K562 (cell line): Measurements from ENCODE around the gene MAP4K4. TPM values are rescaled to one million over a fixed set of nuclear protein-coding genes. Genes with fewer than 3 reads are reported as not detected.

Experiments
- ATAC-seq: fragments of 200-7000 bp; cut with Tn5 transposase; 3 replicates; pipeline ENCODE4 v1.9.1; 2020; ENCODE audit warnings: moderate library complexity
- BruUV-seq: library from RNA; stranded (reverse); fragments of 400-500 nt; replicated peaks from 2 replicates; lab custom pipeline; 2021; lab: Mats Ljungman, UMichigan
- CTCF ChIA-PET: fragments of 300-600 bp; formaldehyde crosslinking; extraction: SDS; loops from one replicate; lab custom pipeline; 2021; ENCODE audit warnings: low intra/inter-chr PET ratio; lab: Yijun Ruan, JAX
- POLR2A ChIA-PET: fragments of 300-600, 350-650 bp; sonication (Branson Sonifier 250); formaldehyde crosslinking; extraction: SDS; loops from one replicate; lab custom pipeline; 2021; ENCODE audit warnings: antibody characterized with exemption, inconsistent platforms; lab: Yijun Ruan, JAX
- DNase-seq, 4 experiments: peaks; one replicate each; pipeline versions ENCODE4 v3.0.0 to v3.0.0-alpha.2; 2011 to 2018; ENCODE audit warnings: low spot score in 3 of 4, mixed read lengths in 3 of 4; ENCODE audit errors: extremely low read depth in 1 of 4
- FAIRE-seq: peaks from 2 replicates; lab custom pipeline; 2011; peaks lifted over from hg19 to GRCh38; lab: Jason Lieb, UNC
- H2AFZ ChIP-seq: 2 replicates; pipeline ENCODE4 v1.6.0; 2011; ENCODE audit warnings: low read depth, low read length, control low read depth, inconsistent platforms
- H3K27ac ChIP-seq: fragments of 200-600 bp; 3 replicates; pipeline ENCODE4 v1.8.0; 2011; ENCODE audit warnings: low read depth, mild to moderate bottlenecking, control low read depth, inconsistent platforms, low read length, moderate library complexity, mixed read lengths; ENCODE audit errors: extremely low read depth
- H3K27me3 ChIP-seq, 2 experiments: fragments of 300-600 bp in 1 of 2; 2 replicates in 1 of 2; 3 replicates in 1 of 2; pipeline versions ENCODE4 v1.6.0 to v1.8.0; 2011; ENCODE audit warnings: inconsistent platforms in 2 of 2, low read length in 2 of 2, mild to moderate bottlenecking in 1 of 2, mixed read lengths in 1 of 2, moderate library complexity in 1 of 2; ENCODE audit not compliant: control insufficient read depth in 2 of 2, insufficient read depth in 2 of 2
- H3K36me3 ChIP-seq: fragments of 300-600 bp; 3 replicates; pipeline ENCODE4 v1.8.0; 2011; ENCODE audit warnings: mild to moderate bottlenecking, low read length, inconsistent platforms; ENCODE audit not compliant: control insufficient read depth, insufficient read depth
- H3K4me1 ChIP-seq, 2 experiments: fragments of 200-600 bp in 1 of 2; replicated peaks in 1 of 2; 2 replicates in 1 of 2; 3 replicates in 1 of 2; pipeline versions ENCODE4 v1.5.1 to v1.8.0; 2011; ENCODE audit warnings: inconsistent platforms in 2 of 2, low read length in 2 of 2, mild to moderate bottlenecking in 1 of 2, mixed read lengths in 1 of 2, moderate library complexity in 1 of 2; ENCODE audit not compliant: control insufficient read depth in 2 of 2, insufficient read depth in 2 of 2
- H3K4me2 ChIP-seq: 2 replicates; pipeline ENCODE4 v1.6.1; 2011; ENCODE audit warnings: low read length, control low read depth, inconsistent platforms, mixed read lengths; ENCODE audit not compliant: insufficient read depth
- H3K4me3 ChIP-seq: fragments of 200-600 bp; sonication (generic), shearing (Covaris generic); 2 replicates; pipeline ENCODE4 v1.5.1; 2016; ENCODE audit warnings: control low read depth, inconsistent platforms
- H3K79me2 ChIP-seq: fragments of 200-600 bp; 3 replicates; pipeline ENCODE4 v1.8.0; 2011; ENCODE audit warnings: low read length, inconsistent platforms; ENCODE audit not compliant: control insufficient read depth, insufficient read depth
- H3K9ac ChIP-seq, 2 experiments: 2 replicates each; pipeline versions ENCODE4 v1.6.0 to v1.6.1; 2011; ENCODE audit warnings: low read depth in 2 of 2, low read length in 2 of 2, control low read depth in 1 of 2, inconsistent platforms in 1 of 2, mild to moderate bottlenecking in 1 of 2, mixed read lengths in 1 of 2; ENCODE audit not compliant: insufficient read depth in 1 of 2
- H3K9me1 ChIP-seq: one replicate; pipeline ENCODE4 v1.6.0; 2011; ENCODE audit warnings: inconsistent platforms, mild to moderate bottlenecking, low read length, moderate library complexity; ENCODE audit not compliant: control insufficient read depth, insufficient read depth
- H3K9me3 ChIP-seq: replicated peaks from 2 replicates; pipeline ENCODE4 v1.5.1; 2011; ENCODE audit warnings: low read depth, low read length, inconsistent platforms; ENCODE audit not compliant: control insufficient read depth, insufficient read depth
- H4K20me1 ChIP-seq: replicated peaks from 2 replicates; pipeline ENCODE4 v1.6.1; 2011; ENCODE audit warnings: low read length, inconsistent platforms, mixed read lengths; ENCODE audit not compliant: control insufficient read depth, insufficient read depth
- CBFA2T2 ChIP-seq: fragments of 450-650 bp; conservative IDR thresholded peaks from 2 replicates; pipeline ENCODE4 v1.6.1; 2017; ENCODE audit warnings: mild to moderate bottlenecking
- FOSL1 ChIP-seq: fragments of 200-800 bp; sonication (Bioruptor generic); conservative IDR thresholded peaks from 2 replicates; pipeline ENCODE4 v1.6.1; 2016; ENCODE audit warnings: missing genetic modification characterization, missing compliant biosample characterization
- HDAC1 ChIP-seq, 2 experiments: fragments of 450-650 bp; IDR thresholded peaks; 2 replicates each; pipeline ENCODE4 v1.6.1; 2016 to 2017; ENCODE audit warnings: inconsistent platforms in 1 of 2, mild to moderate bottlenecking in 1 of 2, moderate library complexity in 1 of 2
- JUND ChIP-seq, 2 experiments: IDR thresholded peaks; 2 replicates in 1 of 2; 3 replicates in 1 of 2; pipeline ENCODE4 v1.6.1; 2011; ENCODE audit warnings: borderline replicate concordance in 2 of 2, low read depth in 2 of 2, low read length in 2 of 2, improper control_type of control experiment in 1 of 2, missing biosample characterization in 1 of 2, missing genetic modification characterization in 1 of 2, missing genetic modification reagents in 1 of 2
- LCOR ChIP-seq: sonication (generic); formaldehyde crosslinking; IDR thresholded peaks from 2 replicates; pipeline ENCODE4 v1.8.0; 2022; ENCODE audit warnings: mild to moderate bottlenecking, missing genetic modification reagents
- WGBS: fragments of 100-300 bp; shearing (Covaris generic); methylation state at CpG from one replicate; pipeline ENCODE4 v1.1.6; 2016; ENCODE audit warnings: low coverage, mixed read lengths; ENCODE audit not compliant: insufficient coverage; ENCODE audit errors: missing lambda C conversion rate; 5-methylcytosine and 5-hydroxymethylcytosine counted together
- in situ Hi-C: fragments of 300-500 bp; cut with MboI; formaldehyde crosslinking; loops from 4 replicates; pipeline ENCODE4 v1.15.0; 2018; ENCODE audit warnings: inconsistent platforms, mixed read lengths
- intact Hi-C: fragments of 100-400 bp; cut with micrococcal nuclease; formaldehyde crosslinking; loops from 2 replicates; pipeline ENCODE4 v1.14.2; 2022
- polyA plus RNA-seq, 8 experiments: library from polyadenylated mRNA; depleted of rRNA in 4 of 8; stranded (reverse) in 5 of 8; unstranded in 3 of 8; fragments of >200 nt; fragmentation: Nextera tagmentation in 2 of 8; fragmentation: Illumina TruSeq in 1 of 8; extraction: Ambion mirVana in 2 of 8; extraction: Trizol in 1 of 8; gene quantifications; 2 replicates each; pipeline versions ENCODE4 v1.2.1 to v1.2.3, GENCODE V29; 2011 to 2014; ENCODE audit warnings: inconsistent platforms in 1 of 8, missing spikeins in 1 of 8
- total RNA-seq, 7 experiments: library from RNA; depleted of rRNA in 6 of 7; stranded (reverse); fragments of >200 nt in 6 of 7; fragmentation: Illumina TruSeq in 2 of 7; extraction: Trizol in 2 of 7; gene quantifications; 2 replicates each; pipeline versions ENCODE4 v1.2.1 to v1.2.3, GENCODE V29; 2011 to 2021; ENCODE audit warnings: low replicate concordance in 1 of 7
- TF ChIP-seq, protein P1 (sequence below): fragments of 450-650 bp; IDR thresholded peaks from 2 replicates; pipeline ENCODE4 v1.6.1; 2016
- TF ChIP-seq, protein P2 (sequence below), 2 experiments: fragments of 450-650 bp in 1 of 2; sonication (generic) in 1 of 2; formaldehyde crosslinking in 1 of 2; IDR thresholded peaks in 1 of 2; conservative IDR thresholded peaks in 1 of 2; 2 replicates each; pipeline versions ENCODE4 v1.6.1 to v1.8.1; 2016 to 2023; ENCODE audit warnings: mild to moderate bottlenecking in 2 of 2, moderate library complexity in 2 of 2, inconsistent platforms in 1 of 2, missing genetic modification reagents in 1 of 2

The MAP4K4 gene
- total and polyA plus RNA-seq, 9 of the 15 experiments (the other 6 are each of a cell fraction or from before 2014, with no cell fraction given) = 7.6 to 76.4 (median 50.6) TPM

DNA sequence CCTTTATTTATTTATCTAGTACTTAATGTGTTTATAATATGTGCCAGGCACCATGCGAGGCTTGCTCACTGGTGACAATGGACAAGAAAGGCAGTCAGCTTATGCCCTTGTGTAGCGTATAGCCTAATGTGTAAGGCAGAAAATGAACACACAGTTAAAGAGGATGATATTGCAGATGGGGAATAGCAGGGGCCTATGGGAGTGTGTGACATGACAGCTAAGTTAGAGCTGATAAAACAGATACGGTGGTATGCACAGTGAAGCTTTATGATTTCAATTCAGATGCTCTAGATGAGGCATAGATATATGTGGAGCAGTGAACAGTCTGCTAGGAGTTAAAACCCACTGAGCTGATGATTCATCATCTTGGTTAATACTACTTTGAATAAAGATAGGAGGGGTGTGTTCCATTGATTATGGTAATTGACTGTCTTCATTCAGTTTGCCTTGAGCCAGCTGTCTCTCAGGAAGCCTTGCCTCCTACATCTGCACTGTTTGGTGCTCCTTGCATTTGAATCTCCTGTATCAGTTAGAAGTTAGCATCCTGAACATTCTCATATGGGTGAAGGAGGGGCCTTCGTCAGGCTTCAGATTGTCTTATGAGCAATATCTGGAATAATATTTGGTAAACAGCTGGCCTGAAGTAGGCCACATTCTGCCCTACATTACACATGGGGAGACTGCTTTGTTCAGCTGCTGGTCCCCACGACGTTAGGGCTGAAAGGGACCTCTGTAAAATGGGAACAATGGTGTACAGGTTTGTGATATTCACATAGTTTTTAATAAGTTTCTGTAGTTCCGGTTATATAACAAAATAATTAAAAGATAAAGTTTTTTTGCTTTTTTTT lies 13.2 kb downstream of the MAP4K4 start:
- CTCF ChIA-PET = no interaction called here
- peak; percentile 68 for ATAC-seq

More for the DNA sequence above, 13.2 kb downstream of the MAP4K4 start:
- H3K36me3 ChIP-seq = 0 out of 3 replicates have a peak, but pooled peaks cover 6% of the 10 kb centered on the region
- in situ Hi-C loops (no loop called here), intact Hi-C loops (no loop called here)
- POLR2A ChIA-PET = interaction anchor here (0.5 to 2.3 kb wide), 5 partner anchors 11 to 227 kb away, joined by 3 to 18 read pairs (median 3); no protein-coding TSS in a partner anchor
- H3K4me2 ChIP-seq = no peak overlapping the region
- TF ChIP-seq FOSL1 (tag) (peak; percentile 60), HDAC1 (IDR thresholded peaks at IDR 0.05) (no peak), LCOR (CRISPR knock-in tag) (no peak), CBFA2T2 (0 out of 2 replicates have a peak, but pooled peaks have one; percentile 12), JUND (IDR thresholded peaks at IDR 0.05; ENCODE audit: borderline replicate concordance, low read depth, low read length) (peak; percentile 50; the same call in 1 of the 2 replicates), JUND (tag; IDR thresholded peaks at IDR 0.05; ENCODE audit: borderline replicate concordance, low read depth, low read length) (peak; percentile 36; the same call in 1 of the 3 replicates)
- TF ChIP-seq, protein P1, sequence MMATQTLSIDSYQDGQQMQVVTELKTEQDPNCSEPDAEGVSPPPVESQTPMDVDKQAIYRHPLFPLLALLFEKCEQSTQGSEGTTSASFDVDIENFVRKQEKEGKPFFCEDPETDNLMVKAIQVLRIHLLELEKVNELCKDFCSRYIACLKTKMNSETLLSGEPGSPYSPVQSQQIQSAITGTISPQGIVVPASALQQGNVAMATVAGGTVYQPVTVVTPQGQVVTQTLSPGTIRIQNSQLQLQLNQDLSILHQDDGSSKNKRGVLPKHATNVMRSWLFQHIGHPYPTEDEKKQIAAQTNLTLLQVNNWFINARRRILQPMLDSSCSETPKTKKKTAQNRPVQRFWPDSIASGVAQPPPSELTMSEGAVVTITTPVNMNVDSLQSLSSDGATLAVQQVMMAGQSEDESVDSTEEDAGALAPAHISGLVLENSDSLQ = peak; percentile 30; the same call in 1 of the 2 replicates
- TF ChIP-seq, protein P2, sequence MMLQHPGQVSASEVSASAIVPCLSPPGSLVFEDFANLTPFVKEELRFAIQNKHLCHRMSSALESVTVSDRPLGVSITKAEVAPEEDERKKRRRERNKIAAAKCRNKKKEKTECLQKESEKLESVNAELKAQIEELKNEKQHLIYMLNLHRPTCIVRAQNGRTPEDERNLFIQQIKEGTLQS (IDR thresholded peaks at IDR 0.05) = peak; percentile 27; the same call in 1 of the 2 replicates
- TF ChIP-seq, protein P2 (CRISPR knock-in tag; conservative IDR thresholded peaks at IDR 0.05) = no peak
- H4K20me1 ChIP-seq = peaks cover 21% of the 10 kb centered on the region; the same call in 1 of the 2 replicates
- H3K27me3 ChIP-seq = no peaks in the 10 kb centered on the region
- FAIRE-seq (peak; percentile 70), DNase-seq (peak in 1 of 4 experiments; percentile 13)
- H2AFZ ChIP-seq = no peak overlapping the region
- no TSS peak for BruUV-seq
- peaks cover 86% of the 10 kb centered on the region for H3K79me2 ChIP-seq
- no peaks in the 10 kb centered on the region for H3K9me3 ChIP-seq
- peaks cover 0 to 18% of the 10 kb centered on the region in 2 experiments; a peak in 2 of 5 replicates for H3K4me1 ChIP-seq
- no peak overlapping the region for H3K4me3 ChIP-seq
- no peak overlapping the region for H3K9ac ChIP-seq
- H3K27ac ChIP-seq = no peak overlapping the region
- H3K9me1 ChIP-seq = peaks cover 4% of the 10 kb centered on the region
- WGBS = 56% methylated on average over 7 of the region's 7 CpGs
